ENCODE results near the gene KCNIP1.

DNA sequence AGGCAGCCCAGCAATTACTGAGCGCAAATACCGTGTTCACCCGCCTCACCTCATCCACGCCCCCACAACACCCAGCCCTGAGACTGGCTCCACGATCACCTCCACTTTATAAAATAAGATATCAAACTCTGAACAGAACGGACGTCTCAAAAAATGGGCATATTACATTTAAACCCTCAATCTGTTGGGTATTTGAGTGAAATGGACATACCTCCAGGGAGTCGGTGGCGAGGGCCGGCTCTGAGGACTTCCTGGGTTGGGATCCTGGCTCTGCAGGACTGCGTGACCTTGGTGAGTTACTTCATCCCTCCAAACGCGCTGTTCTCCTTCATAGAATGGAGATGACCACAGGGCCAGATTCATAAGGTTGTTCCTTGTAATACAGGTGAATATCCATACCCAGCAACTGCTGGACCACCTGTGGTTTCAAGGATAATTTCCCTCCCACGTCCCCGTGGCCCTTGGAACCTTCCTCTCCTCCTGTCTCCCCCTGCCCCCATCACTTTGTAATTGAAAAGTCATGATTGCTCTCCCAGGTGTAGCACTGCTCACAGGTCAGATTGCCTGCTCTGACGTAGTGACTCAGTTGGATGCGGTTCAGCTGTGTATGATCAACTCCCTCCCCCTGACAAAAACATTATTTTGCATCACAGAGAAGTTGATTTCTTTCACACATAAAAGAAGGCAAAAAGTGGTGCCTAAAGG lies 135.6 kb downstream of the KCNIP1 start:
- TF ChIP-seq GATA2 (IDR thresholded peaks at IDR 0.05; ENCODE audit: low read depth, low read length) (no peak), GATA3 (IDR thresholded peaks at IDR 0.05; ENCODE audit: low read depth, low read length) (no peak)

Measured in SH-SY5Y (cell line).